ENCODE data around the gene HDAC4.

Gene HDAC4

GRCh38 chr2:239078128-239078924 lies 322.5 kb downstream of the HDAC4 start:
- TF ChIP-seq CTCF (IDR thresholded peaks at IDR 0.05), result no peak
- no peak for TF ChIP-seq ZFX (IDR thresholded peaks at IDR 0.05; ENCODE audit: borderline replicate concordance)
- no peak overlapping the region for H3K27ac ChIP-seq

GRCh38 chr2:239077260-239077659 lies 323.6 kb downstream of the HDAC4 start:
- H3K27ac ChIP-seq, result no peak overlapping the region
- TF ChIP-seq CTCF (IDR thresholded peaks at IDR 0.05) (no peak), ZFX (IDR thresholded peaks at IDR 0.05; ENCODE audit: borderline replicate concordance) (no peak)

GRCh38 chr2:239075918-239076758 lies 324.7 kb downstream of the HDAC4 start:
- no peak overlapping the region for H3K27ac ChIP-seq
- TF ChIP-seq ZFX (IDR thresholded peaks at IDR 0.05; ENCODE audit: borderline replicate concordance) (no peak), CTCF (IDR thresholded peaks at IDR 0.05) (no peak)

GRCh38 chr2:239073745-239074530 lies 326.9 kb downstream of the HDAC4 start:
- no peak for TF ChIP-seq CTCF (IDR thresholded peaks at IDR 0.05)
- TF ChIP-seq ZFX (IDR thresholded peaks at IDR 0.05; ENCODE audit: borderline replicate concordance), result no peak
- H3K27ac ChIP-seq, result no peak overlapping the region

- no peak overlapping the region for H3K27ac ChIP-seq
- TF ChIP-seq ZFX (IDR thresholded peaks at IDR 0.05; ENCODE audit: borderline replicate concordance) (no peak), CTCF (IDR thresholded peaks at IDR 0.05) (no peak)
Observed at GRCh38 chr2:239073270-239073669, 327.6 kb downstream of the HDAC4 start.

- no peak overlapping the region for H3K27ac ChIP-seq
- TF ChIP-seq ZFX (IDR thresholded peaks at IDR 0.05; ENCODE audit: borderline replicate concordance), result no peak
- TF ChIP-seq CTCF (IDR thresholded peaks at IDR 0.05), result no peak
Observed at GRCh38 chr2:239072786-239073185, 328.0 kb downstream of the HDAC4 start.

Measured in 22Rv1 (cell line).